Muscle of leg (tissue), 11 donors: Measurements from ENCODE around the gene CRYBA1. TPM values are rescaled to one million over a fixed set of nuclear protein-coding genes. Genes with fewer than 3 reads are reported as not detected.

Experiments
- DNase-seq: peaks from one replicate; pipeline ENCODE4 v3.0.0; 2013
- H3K27ac ChIP-seq: one replicate; pipeline ENCODE4 v1.5.1; 2013; ENCODE audit warnings: mild to moderate bottlenecking, low read length, control low read depth
- H3K27me3 ChIP-seq: one replicate; pipeline ENCODE4 v1.6.1; 2013; ENCODE audit warnings: low read length; ENCODE audit not compliant: control insufficient read depth, insufficient read depth
- H3K36me3 ChIP-seq: one replicate; pipeline ENCODE4 v1.6.1; 2013; ENCODE audit warnings: low read length; ENCODE audit not compliant: control insufficient read depth, insufficient read depth
- H3K4me1 ChIP-seq: one replicate; pipeline ENCODE4 v1.6.1; 2013; ENCODE audit warnings: low read length; ENCODE audit not compliant: control insufficient read depth, insufficient read depth
- H3K4me3 ChIP-seq: one replicate; pipeline ENCODE4 v1.5.1; 2013; ENCODE audit warnings: low read length, control low read depth
- H3K9me3 ChIP-seq: replicated peaks from 2 replicates; pipeline ENCODE4 v1.6.1; 2013; ENCODE audit warnings: low read depth, low read length; ENCODE audit not compliant: control insufficient read depth
- WGBS: methylation state at CpG from one replicate; pipeline ENCODE4 v1.1.5; 2013; ENCODE audit warnings: missing lambda C conversion rate; ENCODE audit not compliant: insufficient coverage; 5-methylcytosine and 5-hydroxymethylcytosine counted together
- polyA plus RNA-seq, 8 donors: library from polyadenylated mRNA; unstranded; fragments of 120-200 nt; gene quantifications; one replicate each; pipeline versions ENCODE4 v1.2.1 to v1.2.3, GENCODE V29; 2013; ENCODE audit warnings: inconsistent platforms in 1 of 8, low replicate concordance in 1 of 8; ENCODE audit not compliant: insufficient read length in 8 of 8, insufficient read depth in 1 of 8
- total RNA-seq: library from RNA; stranded (reverse); fragments of 120-200 nt; gene quantifications from one replicate; pipeline ENCODE4 v1.2.4, GENCODE V29; 2013

The CRYBA1 gene
- total and polyA plus RNA-seq, 9 donors, result not detected

DNA sequence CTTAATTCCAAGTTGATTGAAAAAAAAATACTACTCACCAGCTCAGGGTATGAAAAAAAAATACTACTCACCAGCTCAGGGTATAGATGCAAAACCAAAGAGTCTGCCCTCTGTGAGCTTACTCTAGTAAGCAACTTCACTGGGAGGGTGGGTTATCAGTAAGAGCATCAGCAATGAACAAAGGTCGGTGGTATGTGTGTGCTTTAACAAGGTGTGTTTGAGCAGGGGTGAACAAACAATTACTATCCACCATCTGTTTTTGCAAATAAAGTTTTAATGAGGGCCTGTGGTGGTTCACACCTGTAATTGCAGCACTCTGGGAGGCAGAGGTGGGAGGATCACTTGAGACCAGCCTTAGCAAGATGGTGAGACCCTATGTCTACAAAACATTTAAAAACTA, 27.3 kb downstream of the CRYBA1 start:
- Histone ChIP-seq H3K36me3 (peaks cover 21% of the 10 kb centered on the region), H3K4me1 (no peaks in the 10 kb centered on the region)
- WGBS, result no CpG with 5 or more reads among the region's 1 CpG

DNA sequence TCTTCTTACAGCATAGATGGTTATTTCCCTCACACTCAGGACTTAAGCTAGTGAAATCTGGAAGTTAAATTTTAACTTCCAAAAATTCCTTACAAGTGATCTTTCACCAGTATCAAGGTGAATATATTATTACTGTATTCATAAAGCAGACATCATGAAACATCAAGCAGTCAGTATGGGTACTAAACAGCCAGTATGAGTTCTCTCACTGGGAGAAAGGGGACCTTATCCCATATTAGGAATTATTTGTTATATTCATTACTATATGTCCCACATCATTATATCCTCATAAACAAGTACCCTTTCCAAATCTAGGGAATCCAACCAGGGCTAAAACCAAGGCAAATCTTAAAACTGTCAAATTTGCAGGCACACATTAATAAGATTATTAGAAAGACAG, 32.0 kb downstream of the CRYBA1 start:
- Histone ChIP-seq H3K27me3 (no peaks in the 10 kb centered on the region), H3K4me3 (no peak overlapping the region), H3K4me1 (no peaks in the 10 kb centered on the region), H3K27ac (no peak overlapping the region), H3K9me3 (no peaks in the 10 kb centered on the region), H3K36me3 (peaks cover 37% of the 10 kb centered on the region)
- no peak for DNase-seq

More for the DNA sequence above, 27.3 kb downstream of the CRYBA1 start:
- no peak overlapping the region for H3K4me3 ChIP-seq
- no peaks in the 10 kb centered on the region for H3K27me3 ChIP-seq
- DNase-seq, result no peak
- H3K9me3 ChIP-seq, result no peaks in the 10 kb centered on the region
- H3K27ac ChIP-seq, result no peak overlapping the region

DNA sequence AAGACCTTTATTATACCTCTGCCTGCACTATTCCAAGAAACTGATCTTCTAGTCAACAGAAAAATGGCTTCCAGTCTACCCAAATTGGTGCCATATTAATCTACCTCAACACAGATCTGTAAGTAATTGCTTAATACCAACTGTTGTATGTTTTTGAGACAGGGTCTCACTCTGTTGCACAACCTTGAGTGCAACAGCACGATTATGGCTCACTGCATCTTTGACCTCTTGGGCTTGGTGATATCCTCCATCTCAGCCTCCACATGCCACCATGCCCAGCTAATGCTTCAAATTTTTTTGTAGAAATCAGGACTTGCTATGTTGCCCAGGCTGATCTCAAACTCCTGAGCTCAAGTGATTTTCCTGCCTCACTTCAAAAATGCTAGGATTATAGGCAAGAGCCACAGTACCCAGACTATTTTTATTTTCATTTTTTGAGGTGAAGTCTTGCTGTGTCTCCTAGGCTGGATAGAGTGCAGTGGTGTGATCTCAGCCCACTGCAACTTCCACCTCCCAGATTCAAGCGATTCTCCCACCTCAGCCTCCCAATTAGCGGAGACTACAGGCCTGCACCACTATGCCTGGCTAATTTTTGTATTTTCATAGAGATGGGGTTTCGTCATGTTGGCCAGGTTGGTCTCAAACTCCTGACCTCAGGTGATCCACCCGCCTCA, 32.9 kb downstream of the CRYBA1 start:
- Histone ChIP-seq H3K27me3 (no peaks in the 10 kb centered on the region), H3K36me3 (peaks cover 33% of the 10 kb centered on the region), H3K4me1 (no peaks in the 10 kb centered on the region), H3K9me3 (no peaks in the 10 kb centered on the region), H3K4me3 (no peak overlapping the region), H3K27ac (no peak overlapping the region)
- 100% methylated on average over 3 of the region's 5 CpGs for WGBS
- no peak for DNase-seq

DNA sequence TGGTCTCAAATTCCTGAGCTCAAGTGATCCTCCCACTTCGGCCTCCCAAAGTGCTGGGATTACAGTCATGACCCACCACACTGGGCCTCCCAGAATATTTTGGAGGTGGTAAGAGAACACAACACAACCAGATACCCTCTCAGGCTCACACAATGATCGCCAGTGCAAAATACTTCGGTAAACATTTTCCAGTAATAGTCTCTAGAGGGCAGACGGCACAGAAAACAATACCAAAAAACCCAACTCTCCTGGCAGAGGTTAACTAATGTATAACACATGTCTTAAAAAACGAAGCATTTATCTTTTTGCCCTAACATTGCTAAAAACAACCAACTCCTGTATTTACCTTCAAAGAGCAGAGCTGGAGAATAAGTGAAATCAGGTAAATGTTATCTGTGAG, 36.8 kb downstream of the CRYBA1 start:
- no peak overlapping the region for H3K4me3 ChIP-seq
- H3K36me3 ChIP-seq, result peaks cover 54% of the 10 kb centered on the region
- H3K9me3 ChIP-seq, result no peaks in the 10 kb centered on the region
- DNase-seq, result no peak
- H3K4me1 ChIP-seq, result no peaks in the 10 kb centered on the region
- no peaks in the 10 kb centered on the region for H3K27me3 ChIP-seq
- no peak overlapping the region for H3K27ac ChIP-seq
- WGBS, result no CpG with 5 or more reads among the region's 5 CpGs

DNA sequence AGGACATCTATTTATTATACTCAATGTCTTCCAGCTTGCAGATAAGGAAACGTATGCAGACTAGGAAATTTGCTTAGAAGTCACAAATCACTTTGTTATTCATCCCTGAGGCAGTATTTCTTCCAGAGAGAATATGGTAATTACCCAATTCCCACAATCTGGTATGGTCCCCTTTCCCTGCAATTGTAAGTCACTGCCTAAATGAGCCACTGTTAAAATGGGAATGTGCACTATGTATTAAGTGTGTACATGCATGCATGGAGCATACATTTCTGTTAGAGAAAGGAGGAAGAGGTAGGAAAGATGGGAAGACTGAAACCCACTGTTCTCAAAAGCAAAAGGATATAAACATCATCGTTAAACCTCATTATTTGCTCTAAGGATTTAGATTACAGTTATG, 37.3 kb downstream of the CRYBA1 start:
- Histone ChIP-seq H3K4me1 (peaks cover 3% of the 10 kb centered on the region), H3K36me3 (peaks cover 54% of the 10 kb centered on the region), H3K9me3 (no peaks in the 10 kb centered on the region), H3K27me3 (no peaks in the 10 kb centered on the region), H3K4me3 (no peak overlapping the region), H3K27ac (no peak overlapping the region)
- DNase-seq, result no peak
- WGBS, result 100% methylated on average over 1 of the region's 2 CpGs

DNA sequence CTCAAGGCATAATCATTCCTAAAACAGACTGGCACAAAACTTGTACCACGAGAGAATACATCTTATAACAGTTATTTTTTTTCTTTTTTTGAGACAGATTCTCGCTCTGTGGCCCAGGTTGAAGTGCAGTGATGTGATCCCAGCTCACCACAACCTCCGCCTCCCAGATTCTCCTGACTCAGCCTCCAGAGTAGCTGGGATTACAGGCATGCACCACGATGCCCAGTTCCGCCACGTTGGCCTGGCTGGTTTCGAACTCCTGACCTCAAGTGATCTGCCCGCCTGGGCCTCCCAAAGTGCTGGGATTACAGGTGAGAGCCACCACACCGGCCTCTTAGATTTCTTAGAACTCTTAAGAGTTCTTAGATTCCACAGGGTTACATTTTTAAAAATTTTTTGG, 43.2 kb downstream of the CRYBA1 start:
- Histone ChIP-seq H3K4me3 (no peak overlapping the region), H3K27me3 (no peaks in the 10 kb centered on the region), H3K36me3 (peaks cover 28% of the 10 kb centered on the region), H3K9me3 (no peaks in the 10 kb centered on the region), H3K27ac (no peak overlapping the region), H3K4me1 (peaks cover 7% of the 10 kb centered on the region)
- WGBS, result 91% methylated on average over 7 of the region's 9 CpGs
- DNase-seq, result no peak

DNA sequence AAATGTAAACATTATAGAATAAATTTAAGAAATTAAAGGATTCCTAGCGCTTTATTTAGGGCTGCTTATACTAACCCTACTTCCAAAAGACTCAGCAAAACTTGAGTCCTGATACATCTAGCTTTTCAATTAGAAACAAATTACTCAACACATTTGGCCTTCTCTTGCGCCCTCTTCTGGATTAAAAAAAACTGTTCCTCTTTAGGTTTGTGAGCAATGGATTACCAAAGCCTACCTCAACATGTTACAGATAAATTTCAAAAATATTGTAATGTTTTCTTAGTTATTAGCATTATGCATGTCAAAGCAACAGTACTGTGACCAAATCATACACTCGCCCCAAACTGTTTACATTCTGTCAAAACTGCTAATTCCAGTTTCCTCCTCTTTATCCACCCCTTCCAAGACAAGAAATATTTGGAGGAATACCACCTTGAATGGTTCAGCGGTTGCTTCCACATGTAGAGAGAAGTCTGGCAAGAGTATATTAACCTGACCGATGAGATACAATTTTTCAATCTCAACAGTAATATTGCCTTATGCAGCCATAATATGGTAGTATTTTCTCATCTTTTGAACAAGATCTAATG, 44.6 kb downstream of the CRYBA1 start:
- peak overlapping the region; percentile 89 for H3K27ac ChIP-seq
- peak overlapping the region; percentile 56 for H3K4me3 ChIP-seq
- peaks cover 18% of the 10 kb centered on the region for H3K36me3 ChIP-seq
- H3K27me3 ChIP-seq, result no peaks in the 10 kb centered on the region
- WGBS, result no CpG with 5 or more reads among the region's 5 CpGs
- H3K4me1 ChIP-seq, result peaks cover 7% of the 10 kb centered on the region
- DNase-seq, result peak; percentile 84
- H3K9me3 ChIP-seq, result no peaks in the 10 kb centered on the region

DNA sequence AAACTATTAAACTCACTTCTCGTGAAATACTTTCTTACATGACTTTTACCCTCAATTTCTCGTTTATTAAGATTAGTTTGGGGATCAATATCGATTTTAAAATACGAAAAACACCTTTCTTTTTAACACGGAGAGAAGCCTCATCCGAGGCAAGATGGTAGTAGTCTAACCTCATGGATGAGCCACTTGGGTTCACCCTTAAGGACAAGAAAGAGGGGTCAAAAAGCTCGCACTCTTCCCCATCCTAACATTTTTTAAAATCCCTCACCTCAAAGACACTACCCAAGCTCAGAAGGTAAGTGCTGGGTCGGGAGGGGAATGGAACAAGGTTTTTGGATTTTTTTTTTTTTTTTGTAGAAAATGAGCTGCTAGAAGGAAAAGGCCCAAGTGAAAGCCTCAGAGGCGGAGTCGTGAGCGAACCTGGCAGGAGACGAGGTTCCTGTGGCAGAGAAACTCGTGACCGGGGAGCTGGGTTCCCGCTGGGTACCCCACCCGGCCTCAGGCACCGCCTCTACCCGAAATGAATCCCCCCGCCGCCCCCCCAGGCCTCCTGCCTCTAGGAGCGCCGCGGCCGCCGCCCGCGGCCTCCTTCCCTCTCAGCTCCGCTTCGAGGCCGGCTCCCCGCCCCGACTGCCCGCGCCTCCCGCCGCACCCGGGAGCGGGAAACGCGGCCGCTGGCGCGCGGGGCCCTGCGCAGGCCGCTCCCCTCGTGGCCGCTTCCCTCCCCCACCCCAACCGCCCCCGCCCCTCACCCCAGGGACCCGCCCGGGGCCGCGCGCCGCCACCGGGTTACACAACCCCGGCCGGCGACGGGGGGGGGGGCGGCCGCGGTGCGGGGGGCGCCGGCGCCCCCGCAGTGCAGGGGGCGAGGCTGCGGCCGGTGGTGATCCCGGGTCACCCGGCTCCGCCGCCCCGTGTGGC, 45.7 kb downstream of the CRYBA1 start:
- Histone ChIP-seq H3K4me3 (peak overlapping the region; percentile 97), H3K27me3 (no peaks in the 10 kb centered on the region), H3K9me3 (no peaks in the 10 kb centered on the region), H3K4me1 (peaks cover 7% of the 10 kb centered on the region), H3K36me3 (peaks cover 8% of the 10 kb centered on the region), H3K27ac (peak overlapping the region; percentile 91)
- DNase-seq, result peak; percentile 80
- WGBS, result under 1% methylated on average over 47 of the region's 77 CpGs

DNA sequence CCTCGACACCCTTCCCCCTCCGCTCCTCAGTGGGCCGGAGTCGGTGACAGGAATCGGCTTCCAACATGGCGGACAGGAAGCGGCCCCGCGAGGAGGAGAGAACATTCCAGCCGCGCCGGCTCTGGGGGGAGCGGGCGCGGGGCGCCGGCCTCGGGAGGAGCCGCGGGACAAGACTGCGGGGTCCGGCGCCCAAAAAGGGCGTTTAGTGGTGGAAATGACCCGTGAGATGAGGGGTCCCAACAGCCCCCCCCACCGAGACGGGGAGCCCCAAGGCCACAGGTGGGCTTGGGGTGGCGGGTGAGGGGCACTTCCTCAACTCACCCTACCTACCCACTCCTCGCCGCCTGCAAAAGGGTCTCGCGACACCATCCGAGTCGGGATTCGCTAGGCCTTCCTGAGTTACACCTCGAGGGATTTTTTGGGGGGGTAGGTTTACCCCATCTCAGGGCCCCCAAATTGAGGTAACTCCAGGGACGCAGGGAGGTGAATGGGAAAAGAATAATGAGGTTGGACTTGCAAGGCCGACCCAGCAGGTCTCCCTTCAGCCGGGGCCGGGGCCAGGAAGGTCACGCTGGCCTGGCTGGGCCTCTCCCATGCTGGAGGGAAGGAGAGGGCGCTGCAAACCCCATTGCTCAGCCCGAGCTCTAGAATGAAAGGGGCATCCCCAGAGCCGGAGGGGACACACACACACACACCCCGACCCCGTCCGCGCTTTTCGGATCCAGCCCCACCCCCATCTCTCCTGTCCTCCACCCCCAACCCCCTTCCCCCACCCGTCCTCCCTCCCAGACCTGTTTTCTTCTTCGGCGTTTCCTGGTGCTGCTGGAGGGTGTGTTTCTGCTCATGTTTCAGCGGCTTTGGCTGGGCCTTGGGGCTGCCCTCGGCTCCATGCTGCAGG, 46.6 kb downstream of the CRYBA1 start:
- Histone ChIP-seq H3K4me1 (peaks cover 7% of the 10 kb centered on the region), H3K36me3 (peaks cover 4% of the 10 kb centered on the region), H3K9me3 (no peaks in the 10 kb centered on the region), H3K4me3 (peak overlapping the region; percentile 97), H3K27me3 (no peaks in the 10 kb centered on the region), H3K27ac (peak overlapping the region; percentile 91)
- DNase-seq, result peak; percentile 78
- 0% methylated on average over 30 of the region's 54 CpGs for WGBS
